ENCODE results near the gene CACNA2D4.
A peak's percentile ranks its signal among the peaks of the same experiment; 100 is the strongest.

The CACNA2D4 gene

DNA sequence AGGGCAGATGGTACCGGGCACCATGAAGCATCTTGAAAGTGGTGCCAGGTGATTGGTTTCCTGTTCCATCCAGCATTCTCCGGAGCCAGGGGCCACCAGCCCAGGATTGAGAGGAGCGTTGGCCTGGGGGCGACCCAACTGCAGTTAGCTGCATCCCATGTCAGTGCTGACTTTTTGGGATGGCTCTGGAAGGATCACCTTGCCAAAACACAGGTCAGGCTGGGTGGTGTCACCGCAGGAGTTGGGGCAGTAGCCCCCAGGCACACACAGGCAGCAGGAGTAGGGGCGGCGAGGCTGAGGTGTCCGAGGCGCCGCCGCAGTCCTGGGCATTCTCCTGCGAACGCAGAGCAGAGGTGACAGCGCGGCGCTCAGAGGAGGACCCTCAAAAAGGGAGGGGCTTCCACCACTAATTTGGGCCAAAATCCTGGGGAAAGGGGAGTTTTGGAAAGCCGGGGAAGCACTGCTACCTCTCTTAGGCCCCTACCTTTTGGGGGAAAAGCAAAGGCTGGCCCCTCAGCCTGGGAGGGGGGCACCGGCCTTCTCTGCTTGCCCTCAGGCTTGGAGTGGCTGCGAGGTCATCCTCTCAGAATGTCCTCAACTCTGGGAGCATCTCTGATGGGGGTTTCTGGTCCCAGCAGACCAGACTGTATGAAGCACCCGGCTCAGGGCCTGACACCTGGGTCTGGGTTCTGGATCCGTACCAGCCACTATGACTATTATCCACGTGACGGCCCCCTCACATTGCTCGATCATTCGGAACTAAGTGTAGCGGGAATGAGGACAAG lies 124.8 kb downstream of the CACNA2D4 start:
- DNase-seq, result no peak

DNA sequence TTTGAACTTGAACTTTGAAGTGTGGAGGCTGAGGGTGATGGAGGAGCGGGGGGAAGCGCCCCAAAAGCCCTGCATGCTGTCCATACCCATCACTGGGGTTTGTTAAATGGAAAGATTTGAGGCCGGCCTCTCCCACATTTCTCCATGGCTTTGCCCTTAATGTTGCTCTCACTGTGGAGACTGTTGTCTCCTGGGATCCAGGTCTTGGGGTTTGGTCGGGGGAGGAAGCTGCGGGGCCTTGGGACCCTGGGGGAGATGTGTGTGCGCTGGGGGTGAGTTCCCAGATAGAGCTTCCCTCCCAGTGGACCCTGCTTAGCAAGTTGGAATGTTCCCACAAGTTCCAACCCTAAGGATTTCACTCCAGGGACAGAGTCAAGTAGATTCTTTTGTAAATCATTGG lies 126.0 kb downstream of the CACNA2D4 start:
- no peak for DNase-seq

DNA sequence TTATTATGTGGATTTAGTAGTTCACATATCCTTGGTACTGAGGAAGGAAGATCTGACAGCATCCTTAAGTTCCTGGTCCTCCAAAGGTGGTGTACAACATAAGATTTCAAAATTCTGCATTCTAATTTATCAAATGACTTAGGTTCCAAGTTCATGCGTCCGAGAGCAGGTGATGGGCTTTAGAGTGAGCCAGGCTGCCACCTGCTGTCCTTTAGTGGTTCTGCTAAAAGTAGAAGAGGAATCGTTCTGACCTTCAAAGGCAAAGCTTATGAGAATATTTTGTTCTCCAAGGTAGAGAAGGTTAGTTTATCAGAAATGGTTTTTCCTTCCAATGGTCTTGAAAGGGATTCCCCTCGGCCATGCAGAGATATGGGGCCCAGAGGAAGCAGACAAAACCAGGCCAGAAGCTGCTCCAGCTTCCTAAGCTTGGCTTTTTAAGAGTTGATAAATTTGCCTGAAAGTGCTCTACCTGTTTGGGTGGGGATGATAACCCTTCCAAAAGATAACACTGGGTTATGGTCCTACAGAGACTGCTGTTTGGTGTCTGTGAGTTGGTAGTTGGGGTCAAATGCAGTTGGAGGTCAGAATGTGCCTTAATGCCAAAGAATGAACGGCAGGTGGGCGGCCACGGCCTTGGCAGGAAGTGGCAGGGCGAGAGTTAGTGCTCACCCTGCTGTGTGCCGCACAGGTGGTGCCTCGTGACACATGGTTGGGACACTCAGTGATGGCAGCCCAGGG lies 127.2 kb downstream of the CACNA2D4 start:
- DNase-seq, result peak in 26 of 51 donors; percentile 12 to 78 (median 50)

DNA sequence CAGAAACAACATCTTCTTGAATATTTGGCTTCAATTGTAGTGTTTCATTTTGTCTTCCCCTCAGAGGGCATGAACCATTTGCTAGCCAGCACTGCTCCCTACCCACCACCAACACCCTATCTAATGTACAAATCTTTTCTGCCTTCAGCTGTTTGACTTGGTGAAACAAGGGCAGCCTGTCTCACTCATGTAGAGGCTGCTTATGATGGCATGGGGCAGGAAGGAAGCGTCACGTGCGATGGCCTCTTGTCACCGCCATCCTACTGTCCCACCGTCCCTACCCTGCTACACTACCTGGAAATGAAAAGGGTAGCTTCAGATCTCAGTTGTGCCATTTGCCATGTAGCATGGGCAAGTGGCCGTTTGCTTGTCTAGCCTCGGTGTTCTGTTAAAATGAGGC lies 128.0 kb downstream of the CACNA2D4 start:
- peak in 1 of 51 donors; percentile 48 for DNase-seq

DNA sequence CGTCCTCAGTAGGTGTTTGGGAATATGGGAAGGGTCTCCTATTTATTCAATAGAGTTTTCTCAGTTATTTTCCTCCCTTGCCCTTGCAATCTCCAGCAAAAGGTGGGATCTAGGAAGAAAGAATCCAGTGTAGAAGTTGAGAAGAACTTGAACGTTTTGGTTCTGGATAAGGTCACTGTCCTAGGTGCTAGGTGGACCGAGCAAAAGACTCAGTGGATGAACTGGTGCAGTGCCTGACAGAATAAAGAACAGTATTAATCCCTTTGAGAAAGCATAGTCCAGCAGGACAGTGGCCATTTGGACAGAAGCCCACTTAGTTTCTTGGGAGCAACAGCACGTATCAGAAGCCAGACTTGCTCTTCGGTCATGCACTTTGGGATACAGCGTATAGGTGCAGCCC lies 130.7 kb downstream of the CACNA2D4 start:
- DNase-seq, result no peak

DNA sequence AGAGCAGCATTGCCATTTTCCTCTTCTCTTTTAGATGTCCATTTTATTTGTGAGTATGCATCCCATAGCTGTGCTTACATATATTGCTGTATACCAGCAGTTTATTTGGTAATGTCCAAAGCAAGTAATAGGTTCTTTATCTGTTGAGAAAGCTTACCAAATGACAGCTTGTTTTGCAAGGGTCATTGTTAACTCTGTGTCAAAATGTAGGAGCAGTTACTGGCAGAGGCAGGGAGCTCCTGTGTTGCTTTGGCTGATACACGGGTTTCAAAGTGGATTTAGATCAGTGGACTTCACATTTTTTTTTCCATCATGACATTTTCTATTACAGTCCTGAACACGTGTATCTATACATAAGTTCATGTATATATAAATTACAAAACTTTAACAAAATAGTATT lies 136.2 kb downstream of the CACNA2D4 start:
- no peak for DNase-seq

DNA sequence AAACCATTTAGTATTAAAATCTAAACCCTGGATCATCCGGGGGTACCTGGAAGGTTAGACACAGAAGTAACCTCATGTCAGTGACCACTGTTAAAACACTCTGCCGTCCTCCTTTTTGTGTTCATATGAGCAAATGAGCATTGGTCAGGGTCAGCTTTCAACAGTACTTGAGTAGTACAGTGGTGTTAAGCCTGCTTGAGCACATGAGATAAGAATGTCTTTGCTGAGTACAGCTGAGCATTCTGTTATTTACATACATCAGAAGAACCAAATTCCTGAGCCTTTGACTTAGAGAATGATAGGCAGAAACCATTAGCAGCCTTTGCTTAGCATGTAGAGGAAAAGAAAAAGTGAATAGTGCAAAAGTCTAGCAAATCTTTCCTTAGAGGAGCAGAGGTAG lies 136.7 kb downstream of the CACNA2D4 start:
- no peak for DNase-seq

DNA sequence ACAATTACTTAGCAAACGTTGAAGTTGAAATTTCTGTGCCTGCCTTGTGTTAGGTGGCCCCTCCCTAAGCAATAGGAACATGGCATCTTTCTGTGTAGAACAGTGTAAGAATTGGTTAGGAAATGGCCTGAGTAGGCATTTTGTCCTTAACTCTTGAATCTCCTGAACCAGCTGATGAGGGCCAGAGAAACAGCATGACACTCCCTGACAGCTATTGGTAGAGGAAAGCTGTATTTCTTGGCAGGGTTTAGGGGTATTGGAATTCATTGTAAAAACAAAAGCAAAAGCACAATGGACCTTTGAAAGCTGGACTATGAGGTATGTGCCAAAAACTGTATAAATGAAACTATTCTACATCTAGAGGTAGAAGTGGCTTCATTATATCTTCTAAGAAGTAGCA lies 138.7 kb downstream of the CACNA2D4 start:
- DNase-seq, result peak in 3 of 51 donors; percentile 51 to 66 (median 62)

DNA sequence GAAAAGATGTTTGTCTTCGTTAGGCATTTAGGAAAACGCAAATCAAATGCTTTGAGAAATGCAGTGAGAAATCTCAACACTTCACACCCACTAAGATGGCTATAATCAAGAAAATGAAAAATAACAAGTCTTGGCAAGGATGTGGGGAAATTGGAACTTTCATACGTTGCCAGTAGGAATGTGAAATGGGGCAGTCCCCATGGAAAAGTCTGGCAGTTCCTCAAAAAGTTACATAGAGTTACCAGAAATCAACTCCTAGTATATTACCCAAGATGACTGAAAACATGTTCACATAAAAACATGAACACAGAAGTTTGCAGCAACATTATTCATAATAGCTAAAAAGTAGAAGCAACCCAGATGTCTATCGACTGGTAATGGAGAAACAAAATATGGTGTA lies 139.5 kb downstream of the CACNA2D4 start:
- no peak for DNase-seq

DNA sequence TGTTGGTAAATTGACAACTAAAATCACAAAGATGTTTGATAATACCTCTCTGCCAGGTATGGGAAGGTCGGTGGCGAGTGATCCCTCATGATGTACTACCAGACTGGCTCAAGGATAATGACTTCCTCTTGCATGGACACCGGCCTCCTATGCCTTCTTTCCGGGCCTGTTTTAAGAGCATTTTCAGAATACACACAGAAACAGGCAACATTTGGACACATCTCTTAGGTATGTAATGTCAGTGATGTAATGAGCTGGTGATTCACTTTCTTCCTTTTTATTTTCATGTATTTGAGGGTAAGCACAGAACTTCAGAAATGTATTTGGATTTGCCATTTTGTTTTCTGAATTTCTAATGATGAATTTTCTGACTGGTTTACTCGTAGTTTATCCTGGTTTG lies 140.7 kb downstream of the CACNA2D4 start:
- no peak for DNase-seq

DNA sequence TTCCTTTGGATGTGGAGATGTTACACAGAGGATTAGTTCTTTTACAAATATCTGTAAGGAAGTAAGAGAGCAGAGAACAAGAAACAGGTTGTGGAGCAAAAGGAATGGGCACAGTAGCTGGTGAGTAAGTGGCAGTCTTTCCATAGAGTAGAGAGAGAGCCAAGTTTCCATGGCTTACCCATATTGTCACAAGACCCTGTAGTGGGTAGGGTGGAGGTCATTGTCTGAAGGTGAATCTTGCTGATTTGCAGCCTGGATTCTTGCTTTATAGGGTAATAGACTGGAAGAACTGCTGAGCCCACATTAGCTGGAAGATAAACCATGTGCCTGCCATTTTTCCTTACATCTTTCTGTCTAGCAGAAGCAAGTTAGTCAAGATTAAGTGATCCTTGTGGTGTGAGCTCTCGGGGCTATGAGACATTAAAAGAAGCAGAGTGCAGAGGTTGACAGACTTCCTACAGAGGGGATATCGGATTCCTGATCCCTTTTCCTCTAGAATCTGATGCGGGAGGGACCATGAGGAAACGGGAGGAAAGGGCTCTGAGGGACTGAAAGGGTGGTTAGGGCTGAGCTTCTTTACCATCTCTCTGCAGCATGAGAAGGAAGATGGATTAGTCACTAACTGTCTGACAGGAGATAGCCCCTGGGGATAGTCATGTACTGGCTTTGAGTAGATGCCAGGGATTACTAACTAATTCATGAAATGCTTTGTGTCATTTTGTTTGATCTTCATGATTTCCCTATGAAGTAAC lies 142.1 kb downstream of the CACNA2D4 start:
- no peak for DNase-seq

DNA sequence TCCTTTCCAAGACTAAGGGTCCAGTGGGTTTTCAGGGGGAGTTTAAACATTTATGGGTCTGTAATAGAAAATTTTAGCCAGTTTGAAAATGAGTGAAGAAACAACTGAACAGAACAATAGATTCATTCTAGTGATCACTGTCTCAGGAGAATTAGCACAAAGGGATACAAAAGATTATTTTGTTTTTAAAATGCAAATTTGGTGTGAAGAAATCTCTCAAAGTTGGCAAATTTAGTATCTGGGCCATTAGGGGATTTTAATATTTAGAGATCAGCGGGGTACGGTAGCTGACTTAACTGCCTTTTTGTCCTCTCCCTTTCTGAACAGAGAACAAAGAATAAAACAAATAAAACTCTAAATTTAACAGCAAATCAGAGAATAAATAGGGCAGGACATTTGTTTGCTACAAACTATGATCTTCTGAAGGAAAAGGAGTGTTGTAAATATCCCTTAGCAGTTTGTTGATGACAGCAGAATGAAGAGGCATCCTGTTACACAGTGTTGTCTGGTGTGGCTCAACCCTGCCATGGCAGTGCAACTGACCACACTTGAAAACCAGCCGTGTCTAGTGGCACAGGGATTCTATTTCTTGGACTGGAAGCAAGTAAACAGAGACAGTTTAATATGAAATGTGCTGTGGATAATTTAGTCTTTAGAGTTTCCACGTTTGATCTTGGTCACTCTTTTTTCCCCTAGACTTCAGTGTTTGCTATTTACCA lies 144.4 kb downstream of the CACNA2D4 start:
- peak in 10 of 51 donors; percentile 17 to 59 (median 32) for DNase-seq

DNA sequence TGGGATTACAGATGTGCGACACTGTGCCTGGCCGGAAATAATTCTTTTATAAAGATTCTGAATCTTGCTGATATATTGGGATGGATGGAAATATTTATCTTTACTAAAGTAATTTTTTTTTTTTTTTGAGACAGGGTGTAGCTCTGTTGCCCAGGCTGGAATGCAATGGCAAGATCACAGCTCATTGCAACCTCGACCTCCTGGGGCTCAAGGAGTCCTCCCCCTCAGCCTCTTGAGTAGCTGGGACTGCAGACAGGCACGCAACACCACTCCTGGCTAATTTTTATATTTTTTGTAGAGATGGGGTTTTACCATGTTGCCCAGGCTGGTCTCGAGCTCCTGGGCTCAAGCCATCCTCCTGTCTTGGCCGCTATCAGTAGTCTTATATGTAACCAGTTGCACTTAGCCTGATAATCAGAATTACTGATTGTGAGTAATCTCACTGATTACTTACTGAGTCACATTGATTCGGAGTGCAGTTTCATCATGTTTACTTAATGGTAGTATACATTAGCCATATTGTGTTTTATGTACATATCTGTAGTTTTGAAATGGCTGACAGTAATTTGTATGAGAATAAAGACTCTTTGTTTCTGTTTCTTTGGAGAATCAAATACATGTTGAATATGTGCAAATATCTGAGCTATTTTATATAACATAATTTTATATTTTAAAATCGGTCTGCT lies 148.5 kb downstream of the CACNA2D4 start:
- no peak for DNase-seq

DNA sequence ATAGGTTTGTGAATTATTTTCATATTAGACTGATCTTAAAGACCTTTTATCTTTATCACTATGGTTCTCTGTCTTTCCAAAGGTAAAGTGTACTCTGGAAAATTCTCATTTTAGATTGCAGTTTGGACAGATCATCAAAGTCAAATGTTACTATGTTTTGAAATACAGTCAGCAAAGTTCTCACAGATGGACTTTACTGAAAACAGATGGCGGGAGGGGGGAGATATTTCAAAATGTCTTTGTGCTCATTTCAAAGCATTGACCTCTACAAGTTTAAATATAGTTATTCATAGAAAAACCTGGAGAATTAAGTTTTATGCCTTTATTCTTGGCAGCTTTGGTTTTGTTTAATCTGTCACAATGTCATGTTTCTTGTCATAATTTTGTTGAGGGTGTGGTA lies 149.8 kb downstream of the CACNA2D4 start:
- DNase-seq, result no peak

DNA sequence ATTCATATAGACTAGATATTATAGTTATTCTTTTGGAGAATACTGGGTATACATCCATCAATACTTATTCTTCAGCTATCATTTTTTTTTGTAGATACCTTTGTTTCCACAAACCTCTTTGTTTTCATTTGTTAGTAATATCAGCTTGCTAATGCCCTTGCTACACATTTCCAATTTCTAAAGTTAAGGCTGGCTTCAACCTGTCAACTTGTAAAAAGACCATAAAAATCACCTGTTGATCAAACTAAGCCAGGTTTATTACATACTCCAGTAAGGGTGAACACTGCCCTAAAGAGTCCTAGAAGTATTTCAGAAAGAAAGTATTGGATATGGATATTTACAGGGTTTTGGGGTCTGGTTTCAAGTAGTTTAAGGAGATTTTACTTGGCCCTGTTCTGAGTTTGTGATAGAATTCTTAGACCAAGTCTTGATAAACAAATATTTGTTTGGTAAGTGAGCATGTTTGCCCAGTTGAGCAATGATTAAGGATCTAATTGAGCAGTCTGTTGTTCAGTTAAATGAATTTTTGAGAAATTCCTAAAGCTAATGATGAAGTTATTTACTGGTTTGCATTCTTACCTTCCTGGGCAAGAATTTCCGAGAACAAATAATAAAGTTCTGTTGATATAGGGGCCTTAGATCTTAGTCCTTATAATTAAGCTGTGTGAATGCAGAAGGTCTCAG lies 150.9 kb downstream of the CACNA2D4 start:
- no peak for DNase-seq

DNA sequence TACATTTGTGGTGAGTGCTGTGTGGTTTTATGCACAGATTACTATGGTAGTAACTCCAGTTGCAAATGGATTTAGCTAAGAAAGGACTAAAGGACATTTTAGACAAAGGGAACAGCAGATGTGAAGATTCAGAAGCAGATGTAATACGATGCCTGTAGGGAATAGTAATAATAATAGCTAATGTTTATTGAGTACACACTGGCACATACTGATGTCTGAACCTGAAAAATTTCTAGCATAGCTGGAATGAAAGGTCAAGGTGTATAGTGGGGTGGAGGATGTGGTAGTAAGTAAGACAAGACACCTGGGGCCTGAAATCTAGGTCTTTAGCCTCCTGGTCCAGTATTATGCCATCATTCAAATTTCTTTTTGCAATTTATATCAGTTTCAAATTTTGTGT lies 152.3 kb downstream of the CACNA2D4 start:
- no peak for DNase-seq

DNA sequence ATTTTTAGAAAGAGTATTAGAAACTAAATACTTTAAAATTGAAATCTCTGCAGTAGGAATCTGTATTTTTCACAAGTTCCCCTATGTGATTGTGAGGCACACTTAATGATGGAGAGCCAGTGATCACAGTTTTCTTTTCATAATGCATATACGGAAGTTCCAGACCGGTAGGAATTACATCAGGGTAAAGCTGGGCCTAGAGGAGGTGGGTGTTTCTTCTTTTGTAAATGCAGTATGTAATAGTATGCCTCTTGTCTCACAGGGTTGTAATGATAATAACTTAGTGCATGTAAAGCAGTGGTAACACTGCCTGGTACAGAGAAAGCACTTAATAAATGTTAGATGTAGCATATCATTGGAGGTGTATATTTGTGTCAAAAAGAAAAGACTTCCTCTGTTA lies 155.3 kb downstream of the CACNA2D4 start:
- DNase-seq, result no peak

DNA sequence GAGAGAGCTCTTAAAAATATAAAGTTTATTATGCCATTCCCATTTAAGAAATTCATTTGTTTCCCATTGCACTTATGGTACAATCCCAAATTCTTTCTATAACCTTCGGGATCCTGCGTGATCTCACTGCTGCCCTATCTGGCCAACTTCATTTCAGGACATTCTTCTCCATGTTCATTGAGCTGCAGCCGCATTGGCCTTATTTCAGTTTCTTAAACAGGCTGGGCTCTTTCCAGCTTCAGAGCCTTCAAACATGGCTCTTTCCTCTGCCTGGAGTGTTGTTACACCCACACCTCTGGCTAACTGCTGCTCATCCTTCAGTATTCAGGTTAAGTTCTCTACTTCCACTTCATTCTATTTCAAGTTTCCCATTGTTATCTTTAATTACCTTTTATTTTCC lies 156.6 kb downstream of the CACNA2D4 start:
- DNase-seq, result no peak

DNA sequence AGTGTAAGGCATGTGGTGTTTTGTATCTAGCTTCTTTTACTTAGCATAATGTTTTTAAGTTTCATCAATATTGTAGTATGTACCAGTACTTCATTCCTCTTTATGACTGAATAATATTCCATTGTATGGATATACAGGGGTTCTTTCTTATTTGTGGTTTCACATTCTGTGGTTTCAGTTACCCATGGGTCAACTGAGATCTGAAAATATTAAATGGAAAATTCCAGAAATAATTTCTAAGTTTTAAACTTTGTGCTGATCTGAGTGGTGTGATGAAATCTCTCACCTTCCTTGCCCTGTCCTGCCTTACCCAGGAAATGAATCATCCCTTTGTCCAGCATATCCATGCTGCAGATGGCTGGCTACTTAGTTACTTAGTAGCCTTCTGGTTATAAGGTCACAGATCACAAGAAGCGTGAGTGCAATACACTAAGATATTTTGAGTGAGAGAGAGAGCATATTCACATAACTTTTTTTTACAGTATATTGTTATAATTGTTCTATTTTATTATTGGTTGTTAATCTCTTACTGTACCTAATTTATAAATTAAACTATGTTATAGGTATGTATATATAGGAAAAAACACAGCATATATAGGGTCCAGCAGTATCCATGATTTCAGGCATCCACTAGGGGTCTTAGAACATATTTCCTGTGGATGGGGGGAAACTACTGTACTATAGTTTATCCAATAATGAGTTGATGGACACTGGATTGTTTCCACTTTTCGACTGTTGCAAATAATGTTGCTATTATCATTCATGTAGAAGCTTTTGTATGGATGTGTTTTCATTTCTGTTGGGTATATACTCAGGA lies 157.7 kb downstream of the CACNA2D4 start:
- no peak for DNase-seq

Measured in hypothalamus (tissue), 51 donors.